ENCODE measurements around the gene HDHD5. TPM values are rescaled to one million over a fixed set of nuclear protein-coding genes. Genes with fewer than 3 reads are reported as not detected.
A peak's percentile ranks its signal among the peaks of the same experiment; 100 is the strongest.

The HDHD5 gene
- total and polyA plus RNA-seq, 10 of the 15 experiments (the other 5 are each of a cell fraction or from before 2014, with no cell fraction given), result 1.7 to 68.0 (median 49.9) TPM

DNA sequence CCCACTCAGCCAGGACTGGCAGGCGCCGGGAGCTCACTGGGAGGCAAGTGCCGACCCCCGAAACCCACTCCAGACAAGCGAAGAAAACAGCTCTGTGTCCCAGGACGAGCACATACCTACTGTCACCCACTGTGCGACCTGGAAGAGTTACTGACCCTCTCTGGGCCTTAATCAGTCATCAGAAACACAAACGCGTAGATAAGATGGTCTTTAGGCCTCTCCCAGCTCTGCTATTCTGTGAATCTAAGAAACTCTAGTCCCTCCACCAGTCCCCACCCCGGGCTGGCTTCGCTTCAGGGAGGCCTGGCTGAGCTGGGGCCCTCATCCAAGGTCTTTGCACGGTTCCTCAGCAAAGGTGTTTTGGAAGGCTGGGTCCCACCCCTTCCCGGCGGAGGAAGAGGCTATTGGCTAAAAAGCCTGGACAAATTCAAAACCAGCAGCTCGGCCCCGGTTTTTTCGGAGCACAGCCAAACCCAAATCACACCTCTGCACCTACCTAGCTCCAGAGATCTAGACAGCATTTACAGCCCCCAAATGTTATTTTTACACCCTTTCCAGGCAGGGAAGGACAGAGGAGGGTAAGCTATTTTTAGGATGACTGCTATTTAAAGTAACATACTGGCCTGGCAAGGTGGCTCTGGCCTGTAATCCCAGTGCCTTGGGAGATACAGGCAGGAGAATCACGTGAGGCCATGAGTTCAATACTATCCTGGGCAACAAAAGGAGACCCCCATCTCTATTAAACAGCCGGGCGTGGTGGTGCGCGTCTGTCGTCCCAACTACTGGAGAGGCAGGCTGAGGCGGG, 13.2 kb upstream of the HDHD5 start:
- intact Hi-C loops (cut with micrococcal nuclease; ENCODE audit: unreplicated experiment) (no loop called here), in situ Hi-C loops (cut with MboI) (loop anchor here (5.0 kb wide), 1 partner anchor 330 kb away; no protein-coding TSS in a partner anchor)
- RAD21 ChIA-PET (ENCODE audit: unreplicated experiment), result interaction anchor here (0.6 to 3.6 kb wide), 22 partner anchors 10 to 333 kb away, joined by 3 to 88 read pairs (median 4); partner anchors contain the start of gene ADA2
- H3K27ac ChIP-seq (ENCODE audit: control insufficient read depth, insufficient read depth), result peak overlapping the region; percentile 81
- no peaks in the 10 kb centered on the region for H3K9me3 ChIP-seq (replicated peaks; ENCODE audit: control insufficient read depth, insufficient read depth, low read length)
- DNase-seq (ENCODE audit: low read depth, low spot score) (no peak), ATAC-seq (no peak), FAIRE-seq (no peak)
- H3K9ac ChIP-seq (ENCODE audit: control insufficient read depth, insufficient read depth, low read length), result peak overlapping the region; percentile 58
- no peaks in the 10 kb centered on the region for H3K36me3 ChIP-seq (ENCODE audit: control insufficient read depth in 2 of 2, insufficient read depth in 2 of 2, low read length in 1 of 2)
- peak overlapping the region; percentile 94 for H2AFZ ChIP-seq (ENCODE audit: control insufficient read depth, low read depth, low read length)
- CTCF ChIA-PET, result interaction anchor here (0.6 to 5.4 kb wide), 72 partner anchors 9 to 904 kb away, joined by 3 to 157 read pairs (median 4); partner anchors contain the start of genes ADA2, BCL2L13 and HDHD5
- WGBS (ENCODE audit: insufficient coverage, insufficient replicate concordance, low lambda C conversion rate, missing lambda C conversion rate), result 57% methylated on average over 24 of the region's 24 CpGs
- POLR2A ChIA-PET, result interaction anchor here (0.6 kb wide), 1 partner anchor 84 kb away, joined by 3 read pairs; no protein-coding TSS in a partner anchor
- no peaks in the 10 kb centered on the region for H3K27me3 ChIP-seq (replicated peaks in 1 of 2; ENCODE audit: control insufficient read depth in 2 of 2, insufficient read depth in 2 of 2, low read length in 1 of 2)
- H3K79me2 ChIP-seq (ENCODE audit: control insufficient read depth, insufficient read depth, low read length), result no peaks in the 10 kb centered on the region
- no TSS peak for BruUV-seq (replicated peaks)
- H3K4me1 ChIP-seq (ENCODE audit: control insufficient read depth, insufficient read depth, low read length), result peaks cover 6% of the 10 kb centered on the region
- H3K4me3 ChIP-seq, result peak overlapping the region; percentile 86
- H4K20me1 ChIP-seq (ENCODE audit: control insufficient read depth, insufficient read depth), result no peaks in the 10 kb centered on the region
- peak overlapping the region; percentile 97 for H3K4me2 ChIP-seq (ENCODE audit: control insufficient read depth, insufficient read depth)
- SMC1A ChIA-PET (ENCODE audit: uncharacterized antibody, unreplicated experiment), result interaction anchor here (0.7 to 3.3 kb wide), 19 partner anchors 12 to 333 kb away, joined by 3 to 64 read pairs (median 3); no protein-coding TSS in a partner anchor
- no peak for TF ChIP-seq YY1 (IDR thresholded peaks at IDR 0.05; ENCODE audit: low read depth, low read length)
- no peak for TF ChIP-seq SREBF2 (IDR thresholded peaks at IDR 0.05; ENCODE audit: low read length)
- no peak for TF ChIP-seq RELA (IDR thresholded peaks at IDR 0.05; ENCODE audit: borderline replicate concordance, partially characterized antibody)
- TF ChIP-seq HDGF (IDR thresholded peaks at IDR 0.05), result peak; percentile 30; the same call in 1 of the 2 replicates
- TF ChIP-seq JUND (IDR thresholded peaks at IDR 0.05; ENCODE audit: low read depth, low read length), result no peak
- TF ChIP-seq BRCA1 (IDR thresholded peaks at IDR 0.05; ENCODE audit: low read depth, low read length), result no peak
- no peak for TF ChIP-seq TARDBP (IDR thresholded peaks at IDR 0.05; ENCODE audit: borderline replicate concordance)
- no peak for TF ChIP-seq RAD21 (IDR thresholded peaks at IDR 0.05; ENCODE audit: insufficient read depth, low read depth, low read length)
- TF ChIP-seq SIN3A (IDR thresholded peaks at IDR 0.05; ENCODE audit: low read depth, low read length), result no peak
- TF ChIP-seq RAD51 (IDR thresholded peaks at IDR 0.05), result no peak
- TF ChIP-seq, protein P1, sequence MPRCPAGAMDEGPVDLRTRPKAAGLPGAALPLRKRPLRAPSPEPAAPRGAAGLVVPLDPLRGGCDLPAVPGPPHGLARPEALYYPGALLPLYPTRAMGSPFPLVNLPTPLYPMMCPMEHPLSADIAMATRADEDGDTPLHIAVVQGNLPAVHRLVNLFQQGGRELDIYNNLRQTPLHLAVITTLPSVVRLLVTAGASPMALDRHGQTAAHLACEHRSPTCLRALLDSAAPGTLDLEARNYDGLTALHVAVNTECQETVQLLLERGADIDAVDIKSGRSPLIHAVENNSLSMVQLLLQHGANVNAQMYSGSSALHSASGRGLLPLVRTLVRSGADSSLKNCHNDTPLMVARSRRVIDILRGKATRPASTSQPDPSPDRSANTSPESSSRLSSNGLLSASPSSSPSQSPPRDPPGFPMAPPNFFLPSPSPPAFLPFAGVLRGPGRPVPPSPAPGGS (IDR thresholded peaks at IDR 0.05; ENCODE audit: borderline replicate concordance, insufficient read depth, low read depth, low read length, poor library complexity, severe bottlenecking), result no peak
- TF ChIP-seq MEF2A (IDR thresholded peaks at IDR 0.05; ENCODE audit: insufficient read depth, low read depth, low read length), result no peak
- TF ChIP-seq, protein P2, sequence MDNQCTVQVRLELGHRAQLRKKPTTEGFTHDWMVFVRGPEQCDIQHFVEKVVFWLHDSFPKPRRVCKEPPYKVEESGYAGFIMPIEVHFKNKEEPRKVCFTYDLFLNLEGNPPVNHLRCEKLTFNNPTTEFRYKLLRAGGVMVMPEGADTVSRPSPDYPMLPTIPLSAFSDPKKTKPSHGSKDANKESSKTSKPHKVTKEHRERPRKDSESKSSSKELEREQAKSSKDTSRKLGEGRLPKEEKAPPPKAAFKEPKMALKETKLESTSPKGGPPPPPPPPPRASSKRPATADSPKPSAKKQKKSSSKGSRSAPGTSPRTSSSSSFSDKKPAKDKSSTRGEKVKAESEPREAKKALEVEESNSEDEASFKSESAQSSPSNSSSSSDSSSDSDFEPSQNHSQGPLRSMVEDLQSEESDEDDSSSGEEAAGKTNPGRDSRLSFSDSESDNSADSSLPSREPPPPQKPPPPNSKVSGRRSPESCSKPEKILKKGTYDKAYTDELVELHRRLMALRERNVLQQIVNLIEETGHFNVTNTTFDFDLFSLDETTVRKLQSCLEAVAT (IDR thresholded peaks at IDR 0.05), result 0 out of 2 replicates have a peak, but pooled peaks have one; percentile 17
- TF ChIP-seq, protein P3, sequence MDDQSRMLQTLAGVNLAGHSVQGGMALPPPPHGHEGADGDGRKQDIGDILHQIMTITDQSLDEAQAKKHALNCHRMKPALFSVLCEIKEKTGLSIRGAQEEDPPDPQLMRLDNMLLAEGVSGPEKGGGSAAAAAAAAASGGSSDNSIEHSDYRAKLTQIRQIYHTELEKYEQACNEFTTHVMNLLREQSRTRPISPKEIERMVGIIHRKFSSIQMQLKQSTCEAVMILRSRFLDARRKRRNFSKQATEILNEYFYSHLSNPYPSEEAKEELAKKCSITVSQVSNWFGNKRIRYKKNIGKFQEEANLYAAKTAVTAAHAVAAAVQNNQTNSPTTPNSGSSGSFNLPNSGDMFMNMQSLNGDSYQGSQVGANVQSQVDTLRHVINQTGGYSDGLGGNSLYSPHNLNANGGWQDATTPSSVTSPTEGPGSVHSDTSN (IDR thresholded peaks at IDR 0.05; ENCODE audit: insufficient replicate concordance, low read depth, low read length), result no peak
- no peak for TF ChIP-seq NFIC (IDR thresholded peaks at IDR 0.05; ENCODE audit: low read depth, low read length)
- no peak for TF ChIP-seq HCFC1 (IDR thresholded peaks at IDR 0.05; ENCODE audit: low read length)
